HEK293 (cell line): ENCODE results near the gene UROC1.

ENCODE experiments used
- CTCF ChIP-seq: fragments of 450-650 bp; formaldehyde crosslinking; IDR thresholded peaks from 2 replicates; pipeline ENCODE4 v1.5.1; 2016; ENCODE audit warnings: missing biosample characterization, missing genetic modification characterization
- KLF16 ChIP-seq: fragments of 450-650 bp; formaldehyde crosslinking; IDR thresholded peaks from 2 replicates; pipeline ENCODE4 v1.5.1; 2017; ENCODE audit warnings: missing biosample characterization, missing genetic modification characterization
- PBX3 ChIP-seq: sonication (generic); formaldehyde crosslinking; IDR thresholded peaks from 2 replicates; pipeline ENCODE4 v1.8.1; 2022; ENCODE audit warnings: mild to moderate bottlenecking, moderate library complexity, missing genetic modification reagents
- ZNF350 ChIP-seq: fragments of 450-650 bp; formaldehyde crosslinking; IDR thresholded peaks from 2 replicates; pipeline ENCODE4 v1.5.0; 2017; ENCODE audit warnings: missing biosample characterization, mild to moderate bottlenecking, missing genetic modification characterization
- TF ChIP-seq, protein P1 (sequence below): fragments of 450-650 bp; formaldehyde crosslinking; IDR thresholded peaks from 2 replicates; pipeline ENCODE4 v1.5.1; 2017; ENCODE audit warnings: missing biosample characterization, mild to moderate bottlenecking, missing genetic modification characterization, moderate library complexity

DNA sequence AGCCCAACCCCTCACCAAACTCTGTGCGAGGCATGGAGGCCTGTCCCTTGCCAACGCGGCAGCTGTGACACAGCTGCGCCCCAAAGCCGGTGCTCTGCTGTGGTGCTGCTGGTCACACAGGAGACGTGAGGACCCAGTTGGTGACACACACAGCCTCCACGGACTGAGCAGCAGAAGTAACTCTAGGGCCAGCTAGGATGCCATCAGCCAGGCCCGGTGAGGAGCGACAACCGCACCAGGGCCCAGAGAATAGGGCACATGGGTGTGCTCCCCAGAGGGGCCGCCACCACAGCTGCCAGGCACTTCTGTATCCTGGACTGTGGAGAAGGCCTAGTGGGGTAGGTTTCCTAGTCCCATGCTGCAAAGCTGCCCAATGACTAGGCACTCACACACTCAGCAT lies 52.6 kb downstream of the UROC1 start:
- TF ChIP-seq KLF16 (no peak), CTCF (tag by site-specific recombination) (no peak), PBX3 (CRISPR knock-in tag) (no peak), ZNF350 (tag by site-specific recombination) (no peak)
- TF ChIP-seq, protein P1, sequence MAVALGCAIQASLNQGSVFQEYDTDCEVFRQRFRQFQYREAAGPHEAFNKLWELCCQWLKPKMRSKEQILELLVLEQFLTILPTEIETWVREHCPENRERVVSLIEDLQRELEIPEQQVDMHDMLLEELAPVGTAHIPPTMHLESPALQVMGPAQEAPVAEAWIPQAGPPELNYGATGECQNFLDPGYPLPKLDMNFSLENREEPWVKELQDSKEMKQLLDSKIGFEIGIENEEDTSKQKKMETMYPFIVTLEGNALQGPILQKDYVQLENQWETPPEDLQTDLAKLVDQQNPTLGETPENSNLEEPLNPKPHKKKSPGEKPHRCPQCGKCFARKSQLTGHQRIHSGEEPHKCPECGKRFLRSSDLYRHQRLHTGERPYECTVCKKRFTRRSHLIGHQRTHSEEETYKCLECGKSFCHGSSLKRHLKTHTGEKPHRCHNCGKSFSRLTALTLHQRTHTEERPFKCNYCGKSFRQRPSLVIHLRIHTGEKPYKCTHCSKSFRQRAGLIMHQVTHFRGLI (tag by site-specific recombination), result no peak
